Left lung (tissue), 10 donors: ENCODE data around the gene MIS18BP1. TPM values are rescaled to one million over a fixed set of nuclear protein-coding genes. Genes with fewer than 3 reads are reported as not detected.

Experiments
- ATAC-seq: fragments of 200-7000 bp; cut with Tn5 transposase; one replicate; pipeline ENCODE4 v1.9.1; 2020; ENCODE audit warnings: moderate library complexity
- DNase-seq, 4 donors: peaks; one replicate each; pipeline ENCODE4 v3.0.0-alpha.2; 2013 to 2020
- H3K27ac ChIP-seq, 2 donors: fragments of 200-600 bp; sonication (generic) in 1 of 2; one replicate each; pipeline versions ENCODE4 v1.5.0 to v1.8.0; 2020 to 2021
- H3K27me3 ChIP-seq, 2 donors: fragments of 200-600 bp; sonication (generic) in 1 of 2; one replicate each; pipeline versions ENCODE4 v1.5.0 to v1.8.0; 2020 to 2021
- H3K36me3 ChIP-seq, 2 donors: fragments of 200-600 bp; sonication (generic) in 1 of 2; one replicate each; pipeline versions ENCODE4 v1.5.0 to v1.8.0; 2020 to 2021
- H3K4me1 ChIP-seq, 2 donors: fragments of 200-600 bp; one replicate each; pipeline ENCODE4 v1.8.0; 2021
- H3K4me3 ChIP-seq, 2 donors: fragments of 200-600 bp; sonication (generic) in 1 of 2; one replicate each; pipeline versions ENCODE4 v1.5.0 to v1.8.0; 2020 to 2021; ENCODE audit warnings: mild to moderate bottlenecking in 1 of 2
- H3K9me3 ChIP-seq, 2 donors: fragments of 200-600 bp; sonication (generic) in 1 of 2; one replicate each; pipeline versions ENCODE4 v1.5.0 to v1.8.0; 2020 to 2021
- intact Hi-C, 2 donors: fragments of 100-400 bp; cut with DNase I; formaldehyde crosslinking; loops; one replicate each; pipeline versions ENCODE4 v1.11.2 to v1.14.2; 2022
- polyA plus RNA-seq, 6 donors: library from polyadenylated mRNA; unstranded; fragments of 120-200 nt; gene quantifications; one replicate each; pipeline ENCODE4 v1.2.1, GENCODE V29; 2013; ENCODE audit not compliant: insufficient read length in 6 of 6
- total RNA-seq, 2 donors: library from RNA; stranded (reverse); fragmentation: NEBNext Ultra II Directional; extraction: Animal tissue kit (Norgen Biotek cat#: 25700); gene quantifications; one replicate each; pipeline ENCODE4 v1.2.1, GENCODE V29; 2021
- TF ChIP-seq, protein P1 (sequence below), 2 donors: fragments of 200-600 bp; sonication (generic) in 1 of 2; IDR thresholded peaks; one replicate each; pipeline versions ENCODE4 v1.5.0 to v1.8.0; 2021; ENCODE audit warnings: antibody characterized with exemption in 2 of 2
- donor health status: DM: no; HTN: yes; CAD: no.
- donor health status: DM: no; HTN: no; CAD: no.

The MIS18BP1 gene
- total and polyA plus RNA-seq, 8 donors = 22.2 to 74.6 (median 51.5) TPM

DNA sequence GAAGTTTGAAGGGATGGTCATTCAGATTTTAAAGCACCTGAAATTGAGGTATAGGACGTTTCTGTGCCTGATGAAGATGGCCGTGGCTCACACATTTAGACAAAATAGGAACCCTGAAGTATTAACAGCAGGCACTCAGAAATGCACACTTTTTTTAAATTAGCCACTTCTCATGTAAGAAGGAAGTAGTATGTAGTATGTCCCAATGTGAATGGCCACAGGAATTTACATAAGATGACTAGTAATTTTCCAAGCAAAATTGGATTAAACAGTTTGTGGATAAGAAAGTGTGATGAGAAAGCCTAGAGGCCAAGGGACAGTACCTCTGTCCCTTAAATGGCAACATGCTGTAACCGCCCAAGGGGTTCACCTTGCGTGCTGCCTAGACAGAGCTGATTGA, 1.8 kb upstream of the MIS18BP1 start:
- Histone ChIP-seq H3K4me3 (no peak overlapping the region), H3K4me1 (peaks cover 5 to 41% of the 10 kb centered on the region in 2 donors), H3K27ac (peak overlapping the region in 1 of 2 donors; percentile 95), H3K27me3 (no peaks in the 10 kb centered on the region), H3K9me3 (peaks cover 0 to 25% of the 10 kb centered on the region in 2 donors), H3K36me3 (no peaks in the 10 kb centered on the region)
- DNase-seq (no peak), ATAC-seq (no peak)
- intact Hi-C loops = no loop called here
- TF ChIP-seq, protein P1, sequence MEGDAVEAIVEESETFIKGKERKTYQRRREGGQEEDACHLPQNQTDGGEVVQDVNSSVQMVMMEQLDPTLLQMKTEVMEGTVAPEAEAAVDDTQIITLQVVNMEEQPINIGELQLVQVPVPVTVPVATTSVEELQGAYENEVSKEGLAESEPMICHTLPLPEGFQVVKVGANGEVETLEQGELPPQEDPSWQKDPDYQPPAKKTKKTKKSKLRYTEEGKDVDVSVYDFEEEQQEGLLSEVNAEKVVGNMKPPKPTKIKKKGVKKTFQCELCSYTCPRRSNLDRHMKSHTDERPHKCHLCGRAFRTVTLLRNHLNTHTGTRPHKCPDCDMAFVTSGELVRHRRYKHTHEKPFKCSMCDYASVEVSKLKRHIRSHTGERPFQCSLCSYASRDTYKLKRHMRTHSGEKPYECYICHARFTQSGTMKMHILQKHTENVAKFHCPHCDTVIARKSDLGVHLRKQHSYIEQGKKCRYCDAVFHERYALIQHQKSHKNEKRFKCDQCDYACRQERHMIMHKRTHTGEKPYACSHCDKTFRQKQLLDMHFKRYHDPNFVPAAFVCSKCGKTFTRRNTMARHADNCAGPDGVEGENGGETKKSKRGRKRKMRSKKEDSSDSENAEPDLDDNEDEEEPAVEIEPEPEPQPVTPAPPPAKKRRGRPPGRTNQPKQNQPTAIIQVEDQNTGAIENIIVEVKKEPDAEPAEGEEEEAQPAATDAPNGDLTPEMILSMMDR (IDR thresholded peaks at IDR 0.05) = no peak

DNA sequence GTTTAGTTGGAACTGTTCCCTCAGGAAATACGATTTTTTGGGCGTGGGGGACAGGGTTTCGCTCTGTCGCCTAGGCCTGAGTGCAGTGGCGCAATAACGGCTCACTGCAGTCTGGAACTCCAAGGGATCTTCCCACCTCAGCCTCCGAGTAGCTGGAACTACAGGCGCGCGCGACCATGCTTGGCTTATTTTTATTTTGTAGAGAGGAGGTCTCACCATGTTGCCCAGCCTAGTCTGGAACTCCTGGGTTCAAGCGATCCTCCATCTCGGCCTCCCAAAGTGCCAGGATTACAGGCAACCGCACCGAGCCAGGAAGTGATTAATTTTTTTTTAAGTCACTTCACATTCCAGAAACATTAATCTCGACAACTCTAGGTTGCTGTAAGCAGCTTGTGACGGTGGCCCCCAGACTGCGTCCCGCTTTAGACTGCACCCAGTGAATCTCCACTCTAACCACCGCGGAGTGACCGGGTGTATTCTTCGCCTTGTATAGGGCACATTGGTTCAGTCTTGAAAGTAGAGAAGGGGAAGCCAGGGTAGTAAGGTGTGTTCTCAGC, 830 bp upstream of the MIS18BP1 start:
- Histone ChIP-seq H3K4me1 (peaks cover 5 to 50% of the 10 kb centered on the region in 2 donors), H3K4me3 (peak overlapping the region; percentile 66 to 68), H3K27ac (peak overlapping the region; percentile 94 to 95), H3K36me3 (no peaks in the 10 kb centered on the region), H3K27me3 (no peaks in the 10 kb centered on the region), H3K9me3 (peaks cover 0 to 17% of the 10 kb centered on the region in 2 donors)
- ATAC-seq (peak; percentile 12), DNase-seq (peak in 1 of 4 donors; percentile 48)
- intact Hi-C loops = no loop called here
- TF ChIP-seq, protein P1 (IDR thresholded peaks at IDR 0.05) = no peak

DNA sequence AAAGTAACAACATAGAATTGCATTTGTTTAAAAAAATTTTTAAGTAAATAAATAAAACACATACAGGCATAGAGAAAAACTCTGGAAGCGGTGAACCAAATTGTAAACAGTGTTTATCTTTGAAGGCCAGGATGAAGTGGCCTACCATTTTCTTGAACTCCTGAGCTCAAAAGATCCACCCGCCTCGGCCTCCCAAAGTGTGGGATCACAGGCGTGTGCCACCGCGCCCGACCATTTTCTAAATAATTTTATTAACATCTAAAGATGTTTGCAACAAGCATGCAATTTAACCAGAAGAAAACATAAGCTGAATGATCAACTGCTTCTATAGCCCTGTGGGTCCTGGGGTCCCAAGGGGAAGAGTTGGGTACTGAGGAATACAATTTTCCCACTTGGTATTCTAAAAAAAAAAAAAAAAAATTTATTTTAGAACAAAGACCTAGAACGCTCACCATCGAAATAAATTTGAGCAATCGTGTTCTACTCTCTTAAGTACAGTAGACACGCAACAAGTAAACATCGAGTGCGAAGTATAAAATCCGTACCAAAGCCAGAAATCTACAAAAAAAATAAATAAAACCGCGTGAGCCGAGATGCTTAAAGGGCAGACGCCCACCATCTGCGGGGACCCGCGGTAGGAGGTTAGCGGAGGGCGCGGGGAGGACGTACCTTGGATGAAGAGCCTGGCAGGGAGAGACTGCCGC, 484 bp downstream of the MIS18BP1 start:
- DNase-seq (peak in 1 of 4 donors; percentile 13), ATAC-seq (peak; percentile 4)
- intact Hi-C loops = no loop called here
- TF ChIP-seq, protein P1 (IDR thresholded peaks at IDR 0.05) = no peak
- Histone ChIP-seq H3K27ac (peak overlapping the region; percentile 94 to 95), H3K4me1 (peaks cover 5 to 61% of the 10 kb centered on the region in 2 donors), H3K4me3 (peak overlapping the region; percentile 66 to 68), H3K27me3 (no peaks in the 10 kb centered on the region), H3K9me3 (peaks cover 0 to 5% of the 10 kb centered on the region in 2 donors), H3K36me3 (no peaks in the 10 kb centered on the region)

DNA sequence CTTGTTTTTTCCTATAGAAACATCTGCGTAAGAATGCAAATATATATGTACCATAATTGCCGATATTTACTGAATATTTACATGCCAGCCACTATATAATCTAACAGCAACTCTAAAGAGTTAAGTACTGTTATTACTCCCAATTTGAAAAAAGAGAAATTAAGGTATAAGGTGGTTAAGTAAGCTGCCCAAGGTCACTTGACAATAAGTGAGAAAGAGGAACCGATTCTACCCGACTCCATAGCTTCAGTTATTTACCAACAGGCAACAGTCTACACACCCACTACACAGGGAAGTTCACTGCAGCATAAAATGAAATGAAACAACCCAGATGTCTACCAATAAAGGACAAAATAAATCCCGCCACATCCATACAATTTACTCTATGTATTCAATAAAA, 1.1 kb downstream of the MIS18BP1 start:
- intact Hi-C loops = no loop called here
- no peaks in the 10 kb centered on the region for H3K36me3 ChIP-seq
- peak overlapping the region; percentile 94 to 95 for H3K27ac ChIP-seq
- H3K9me3 ChIP-seq = no peaks in the 10 kb centered on the region
- peaks cover 5 to 67% of the 10 kb centered on the region in 2 donors for H3K4me1 ChIP-seq
- TF ChIP-seq, protein P1 (IDR thresholded peaks at IDR 0.05) = no peak
- ATAC-seq (peak; percentile 13), DNase-seq (peak in 1 of 4 donors; percentile 24)
- H3K4me3 ChIP-seq = peak overlapping the region; percentile 66 to 68
- no peaks in the 10 kb centered on the region for H3K27me3 ChIP-seq

DNA sequence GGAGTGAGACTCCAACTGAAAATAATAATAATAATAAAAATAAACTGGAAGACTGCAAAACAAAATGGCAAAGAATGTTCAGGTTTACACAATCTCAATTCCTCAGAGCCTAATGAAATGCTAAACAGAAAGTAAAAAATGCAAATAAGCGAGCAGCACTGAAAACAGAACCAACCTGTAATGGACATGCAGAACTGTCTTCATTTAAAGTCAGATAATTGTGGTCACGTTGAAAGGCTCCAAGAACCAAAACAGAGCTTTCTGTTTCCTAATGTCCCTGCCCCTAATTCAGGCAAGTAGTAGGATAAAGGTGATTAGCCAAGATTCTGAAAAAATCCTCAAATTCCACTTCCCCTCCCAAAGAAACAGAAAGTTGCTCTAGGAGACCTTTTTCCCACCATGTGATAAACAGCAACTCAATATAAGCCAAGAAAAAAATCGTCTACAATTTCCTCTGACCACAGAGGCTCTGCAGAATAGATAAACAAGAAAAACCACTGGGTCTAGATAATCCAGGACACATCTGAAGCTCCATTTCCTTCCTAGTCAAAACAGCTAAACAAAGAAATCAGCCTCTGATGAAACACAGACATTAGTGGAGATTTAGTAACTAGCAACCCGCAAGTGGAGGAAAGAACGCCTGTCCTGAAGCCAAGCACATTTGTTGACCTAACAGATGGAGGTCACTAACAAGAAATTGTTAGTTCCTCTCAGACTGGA, 3.0 kb downstream of the MIS18BP1 start:
- TF ChIP-seq, protein P1 (IDR thresholded peaks at IDR 0.05) = no peak
- Histone ChIP-seq H3K27me3 (no peaks in the 10 kb centered on the region), H3K9me3 (no peaks in the 10 kb centered on the region), H3K4me1 (peaks cover 5 to 76% of the 10 kb centered on the region in 2 donors), H3K36me3 (no peaks in the 10 kb centered on the region), H3K27ac (peak overlapping the region; percentile 61 to 95), H3K4me3 (peak overlapping the region in 1 of 2 donors; percentile 66)
- intact Hi-C loops = no loop called here
- ATAC-seq (no peak), DNase-seq (peak in 1 of 4 donors; percentile 24)
